Muscle of arm (tissue), 12 donors: ENCODE data around the gene PDCD1. TPM values are rescaled to one million over a fixed set of nuclear protein-coding genes. Genes with fewer than 3 reads are reported as not detected.

Source experiments
- DNase-seq: peaks from one replicate; pipeline ENCODE4 v3.0.0-alpha.2; 2013
- polyA plus RNA-seq, 12 donors: library from polyadenylated mRNA; unstranded; fragments of 120-200 nt; gene quantifications; one replicate each; pipeline ENCODE4 v1.2.1, GENCODE V29; 2013; ENCODE audit not compliant: insufficient read length in 12 of 12

The PDCD1 gene
- polyA plus RNA-seq, 12 donors = 0.12 to 0.68 (median 0.17) TPM; not detected in 6

GRCh38 chr2:241865957-241866789, 7.5 kb upstream of the PDCD1 start:
- no peak for DNase-seq

GRCh38 chr2:241865416-241865956, 6.8 kb upstream of the PDCD1 start:
- no peak for DNase-seq

- no peak for DNase-seq
Observed at GRCh38 chr2:241864850-241865213, 6.1 kb upstream of the PDCD1 start.

GRCh38 chr2:241864168-241864849, 5.6 kb upstream of the PDCD1 start:
- no peak for DNase-seq

GRCh38 chr2:241863536-241863954, 4.9 kb upstream of the PDCD1 start:
- peak; percentile 68 for DNase-seq

- no peak for DNase-seq
Observed at GRCh38 chr2:241862775-241863535, 4.3 kb upstream of the PDCD1 start.

- DNase-seq = no peak
Observed at GRCh38 chr2:241862093-241862492, 3.4 kb upstream of the PDCD1 start.

- DNase-seq = no peak
Observed at GRCh38 chr2:241861264-241861663, 2.6 kb upstream of the PDCD1 start.

GRCh38 chr2:241860184-241861078, 1.7 kb upstream of the PDCD1 start:
- no peak for DNase-seq

- DNase-seq = peak; percentile 73
Observed at GRCh38 chr2:241859436-241860183, 916 bp upstream of the PDCD1 start.

GRCh38 chr2:241859017-241859435, 332 bp upstream of the PDCD1 start:
- no peak for DNase-seq

GRCh38 chr2:241857572-241858121, 1.0 kb downstream of the PDCD1 start:
- DNase-seq = no peak

GRCh38 chr2:241857041-241857541, 1.6 kb downstream of the PDCD1 start:
- no peak for DNase-seq

GRCh38 chr2:241855888-241856422, 2.7 kb downstream of the PDCD1 start:
- DNase-seq = no peak

GRCh38 chr2:241855245-241855887, 3.3 kb downstream of the PDCD1 start:
- DNase-seq = no peak

- no peak for DNase-seq
Observed at GRCh38 chr2:241854342-241855244, 4.1 kb downstream of the PDCD1 start.

GRCh38 chr2:241853651-241854341, 4.9 kb downstream of the PDCD1 start:
- no peak for DNase-seq
